ENCODE data around the gene NFIA. TPM values are rescaled to one million over a fixed set of nuclear protein-coding genes. Genes with fewer than 3 reads are reported as not detected.
A peak's percentile ranks its signal among the peaks of the same experiment; 100 is the strongest.

Gene NFIA
- polyA plus RNA-seq, 3 donors, result 13.9 to 17.3 (median 16.2) TPM

- DNase-seq (ENCODE audit: extremely low read depth in 1 of 11, low read depth in 9 of 11, low spot score in 4 of 11), result no peak
These were observed 208.2 kb downstream of the NFIA start for GRCh38 chr1:61290525-61290924.

GRCh38 chr1:61293197-61293596 is 210.8 kb downstream of the NFIA start:
- DNase-seq (ENCODE audit: extremely low read depth in 1 of 11, low read depth in 9 of 11, low spot score in 4 of 11), result no peak

GRCh38 chr1:61293986-61294504 is 211.7 kb downstream of the NFIA start:
- no peak for DNase-seq (ENCODE audit: extremely low read depth in 1 of 11, low read depth in 9 of 11, low spot score in 4 of 11)

- no peak for DNase-seq (ENCODE audit: extremely low read depth in 1 of 11, low read depth in 9 of 11, low spot score in 4 of 11)
These were observed 212.6 kb downstream of the NFIA start for GRCh38 chr1:61294930-61295329.

- no peak for DNase-seq (ENCODE audit: extremely low read depth in 1 of 11, low read depth in 9 of 11, low spot score in 4 of 11)
These were observed 213.6 kb downstream of the NFIA start for GRCh38 chr1:61295818-61296537.

GRCh38 chr1:61297887-61298286 is 215.5 kb downstream of the NFIA start:
- DNase-seq (ENCODE audit: extremely low read depth in 1 of 11, low read depth in 9 of 11, low spot score in 4 of 11), result no peak

- DNase-seq (ENCODE audit: extremely low read depth in 1 of 11, low read depth in 9 of 11, low spot score in 4 of 11), result no peak
These were observed 217.1 kb downstream of the NFIA start for GRCh38 chr1:61299463-61299862.

- no peak for DNase-seq (ENCODE audit: extremely low read depth in 1 of 11, low read depth in 9 of 11, low spot score in 4 of 11)
These were observed 218.5 kb downstream of the NFIA start for GRCh38 chr1:61300899-61301298.

GRCh38 chr1:61301824-61302657 is 219.7 kb downstream of the NFIA start:
- DNase-seq (ENCODE audit: extremely low read depth in 1 of 11, low read depth in 9 of 11, low spot score in 4 of 11), result no peak

- DNase-seq (ENCODE audit: extremely low read depth in 1 of 11, low read depth in 9 of 11, low spot score in 4 of 11), result no peak
These were observed 225.2 kb downstream of the NFIA start for GRCh38 chr1:61307422-61308142.

- no peak for DNase-seq (ENCODE audit: extremely low read depth in 1 of 11, low read depth in 9 of 11, low spot score in 4 of 11)
These were observed 227.7 kb downstream of the NFIA start for GRCh38 chr1:61310057-61310456.

GRCh38 chr1:61310538-61310937 is 228.2 kb downstream of the NFIA start:
- no peak for DNase-seq (ENCODE audit: extremely low read depth in 1 of 11, low read depth in 9 of 11, low spot score in 4 of 11)

- no peak for DNase-seq (ENCODE audit: extremely low read depth in 1 of 11, low read depth in 9 of 11, low spot score in 4 of 11)
These were observed 231.6 kb downstream of the NFIA start for GRCh38 chr1:61313906-61314422.

GRCh38 chr1:61315011-61315410 is 232.7 kb downstream of the NFIA start:
- no peak for DNase-seq (ENCODE audit: extremely low read depth in 1 of 11, low read depth in 9 of 11, low spot score in 4 of 11)

GRCh38 chr1:61316493-61316892 is 234.1 kb downstream of the NFIA start:
- DNase-seq (ENCODE audit: extremely low read depth in 1 of 11, low read depth in 9 of 11, low spot score in 4 of 11), result no peak

- peak; percentile 38 to 78 (median 59) for DNase-seq (ENCODE audit: extremely low read depth in 1 of 11, low read depth in 9 of 11, low spot score in 4 of 11)
These were observed 236.2 kb downstream of the NFIA start for GRCh38 chr1:61318319-61319125.

GRCh38 chr1:61320575-61320974 is 238.2 kb downstream of the NFIA start:
- DNase-seq (ENCODE audit: extremely low read depth in 1 of 11, low read depth in 9 of 11, low spot score in 4 of 11), result no peak

- no peak for DNase-seq (ENCODE audit: extremely low read depth in 1 of 11, low read depth in 9 of 11, low spot score in 4 of 11)
These were observed 239.8 kb downstream of the NFIA start for GRCh38 chr1:61322008-61322744.

Measured in renal cortex interstitium (tissue), 11 donors.